HG03575 (cell line): ENCODE measurements around the gene SRPK2.
"Not testable (repeated sequence)": the region's sequence is repeated elsewhere in the genome, so short reads cannot be mapped to it uniquely, and the experiment has no call there.

ENCODE experiments used
- ATAC-seq: cut with Tn5 transposase; IDR thresholded peaks from one replicate; pipeline ENCODE4 v1.9.1; 2021; ENCODE audit not compliant: unreplicated experiment, insufficient number of reproducible peaks, low FRiP score; ENCODE audit errors: extremely low read depth

Gene SRPK2

GRCh38 chr7:105279688-105280007, 109.1 kb downstream of the SRPK2 start:
- ATAC-seq = no peak

- ATAC-seq = no peak
Measured at GRCh38 chr7:105278973-105279687, 109.6 kb downstream of the SRPK2 start.

GRCh38 chr7:105278565-105278964, 110.2 kb downstream of the SRPK2 start:
- no peak for ATAC-seq

- ATAC-seq = no peak
Measured at GRCh38 chr7:105277341-105277740, 111.4 kb downstream of the SRPK2 start.

- no peak for ATAC-seq
Measured at GRCh38 chr7:105270117-105270516, 118.6 kb downstream of the SRPK2 start.

DNA sequence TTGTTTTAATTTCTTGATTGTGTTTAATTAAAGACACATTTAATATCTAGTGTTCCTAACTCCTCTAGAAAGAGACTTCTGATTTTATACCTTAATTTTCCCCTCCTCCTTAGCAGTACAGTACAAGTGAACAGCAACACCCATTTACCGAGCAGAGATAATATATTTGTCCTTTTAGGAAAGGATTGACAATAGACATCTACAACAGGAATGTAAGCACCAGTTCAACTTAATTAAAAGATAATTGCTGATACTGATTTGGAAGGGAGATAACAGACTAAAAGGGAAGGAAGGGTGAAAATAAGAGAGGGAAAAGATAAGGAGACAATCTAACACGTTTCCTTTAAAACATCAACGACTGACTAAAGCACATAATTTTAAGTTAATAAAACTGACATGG, 119.3 kb downstream of the SRPK2 start:
- no peak for ATAC-seq

- no peak for ATAC-seq
Measured at GRCh38 chr7:105268511-105269392, 120.0 kb downstream of the SRPK2 start.

DNA sequence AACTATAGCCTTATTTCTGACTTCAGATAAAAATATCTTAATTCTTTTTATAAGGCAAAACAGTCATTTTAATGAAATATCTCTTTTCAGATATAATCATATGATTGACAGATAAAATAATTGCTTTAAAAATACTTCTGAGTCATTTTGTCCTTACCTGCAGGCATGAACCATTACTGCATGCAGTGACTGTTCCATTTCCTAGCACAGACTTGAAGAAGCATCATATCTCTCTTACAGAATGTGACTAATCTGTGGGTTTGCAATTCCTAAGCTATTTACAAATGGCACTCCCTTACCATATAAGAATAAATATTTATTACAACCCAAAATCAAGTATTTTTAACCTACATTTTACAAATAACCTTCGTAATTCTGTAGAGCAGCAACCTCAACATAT, 120.7 kb downstream of the SRPK2 start:
- ATAC-seq = no peak

- ATAC-seq = no peak
Measured at GRCh38 chr7:105267244-105267643, 121.5 kb downstream of the SRPK2 start.

DNA sequence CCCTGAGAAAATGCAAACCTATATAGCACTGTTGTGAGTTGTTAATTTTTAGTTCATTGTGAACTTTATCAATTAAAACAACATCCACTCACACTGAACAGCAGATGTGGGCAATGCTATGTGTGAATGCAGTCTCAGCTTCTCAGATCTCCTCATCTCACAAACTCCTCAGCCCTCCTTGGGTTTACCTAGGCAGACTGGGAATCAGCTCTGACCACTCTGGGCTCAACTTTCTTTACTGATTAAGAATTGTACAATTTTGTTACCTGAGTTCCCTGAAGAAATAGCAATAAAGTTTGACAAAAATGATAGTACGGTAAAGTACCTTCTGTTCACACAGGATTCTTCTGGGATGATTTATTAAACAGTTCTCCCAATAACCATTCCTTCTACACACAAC, 124.0 kb downstream of the SRPK2 start:
- ATAC-seq = no peak

GRCh38 chr7:105261689-105262088, 127.0 kb downstream of the SRPK2 start:
- ATAC-seq = no peak

DNA sequence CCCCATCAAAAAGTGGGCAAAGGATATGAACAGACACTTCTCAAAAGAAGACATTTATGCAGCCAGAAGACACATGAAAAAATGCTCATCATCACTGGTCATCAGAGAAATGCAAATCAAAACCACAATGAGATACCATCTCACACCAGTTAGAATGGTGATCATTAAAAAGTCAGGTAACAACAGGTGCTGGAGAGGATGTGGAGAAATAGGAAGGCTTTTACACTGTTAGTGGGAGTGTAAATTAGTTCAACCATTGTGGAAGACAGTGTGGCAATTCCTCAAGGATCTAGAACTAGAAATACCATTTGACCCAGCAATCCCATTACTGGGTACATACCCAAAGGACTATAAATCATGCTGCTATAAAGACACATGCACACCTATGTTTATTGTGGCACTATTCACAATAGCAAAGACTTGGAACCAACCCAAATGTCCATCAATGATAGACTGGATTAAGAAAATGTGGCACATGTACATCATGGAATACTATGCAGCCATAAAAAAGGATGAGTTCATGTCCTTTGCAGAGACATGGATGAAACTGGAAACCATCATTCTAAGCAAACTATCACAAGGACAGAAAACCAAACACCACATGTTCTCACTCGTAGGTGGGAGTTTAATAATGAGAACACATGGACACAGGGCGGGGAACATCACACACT, 128.4 kb downstream of the SRPK2 start:
- ATAC-seq = not testable (repeated sequence)

- ATAC-seq = not testable (repeated sequence)
Measured at GRCh38 chr7:105258919-105259318, 129.8 kb downstream of the SRPK2 start.

DNA sequence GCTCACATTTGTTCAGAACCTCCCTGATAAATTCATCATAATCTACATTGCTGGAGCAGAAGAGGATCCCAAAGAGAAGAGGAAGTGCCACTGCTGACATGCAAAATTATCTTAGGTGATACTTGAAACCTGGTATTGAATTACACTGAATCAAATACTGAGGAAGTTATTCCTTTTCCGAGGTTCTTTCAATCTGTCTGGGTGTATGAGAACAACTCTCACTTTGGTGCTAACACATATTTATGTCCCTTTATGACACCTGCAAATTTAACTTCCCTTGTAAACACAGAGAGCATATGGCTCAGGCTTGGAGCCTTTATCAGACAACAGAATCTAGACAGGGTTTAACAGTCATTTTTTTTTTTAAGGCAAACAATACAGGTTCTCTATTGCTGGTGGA, 131.4 kb downstream of the SRPK2 start:
- no peak for ATAC-seq

DNA sequence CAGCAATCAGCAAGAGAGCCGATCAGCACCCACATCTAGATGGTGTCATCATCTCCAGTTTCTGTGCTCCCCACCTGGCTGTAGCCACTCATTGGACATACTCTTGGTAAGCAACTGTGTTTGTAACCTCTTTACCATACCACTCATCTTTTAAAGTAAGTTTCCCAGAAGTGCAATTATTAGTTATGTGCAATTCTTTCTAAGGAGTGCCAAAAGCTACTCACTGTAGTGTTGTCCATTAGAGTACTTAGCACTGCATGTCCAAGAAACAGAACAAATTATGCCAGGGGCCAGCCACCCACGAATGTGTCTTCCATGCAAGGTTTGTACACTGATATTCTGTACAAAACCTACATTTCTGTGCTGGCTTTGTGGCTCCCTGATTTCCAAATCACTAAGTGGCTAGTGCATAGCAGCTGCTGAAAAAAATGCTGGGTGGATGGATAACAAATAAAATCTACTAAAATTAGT, 131.9 kb downstream of the SRPK2 start:
- ATAC-seq = no peak

DNA sequence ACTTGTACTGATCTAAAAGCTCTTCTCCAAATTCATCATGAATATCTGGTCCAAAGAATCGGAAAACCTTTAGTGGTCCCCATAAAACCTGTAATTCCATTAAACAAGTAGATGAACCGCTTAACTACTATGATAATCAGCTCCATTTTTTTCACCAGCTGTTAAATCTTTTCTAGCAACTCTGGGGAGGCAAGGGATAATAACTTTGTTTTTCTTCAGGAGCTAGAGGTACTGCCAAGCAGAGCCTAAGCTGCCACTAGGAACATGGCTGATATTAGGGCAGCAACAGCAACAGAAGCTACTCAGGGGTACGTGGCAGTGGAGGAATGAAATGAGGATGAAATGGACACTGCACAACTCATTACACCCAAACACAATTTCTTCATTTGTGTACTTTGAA, 138.0 kb downstream of the SRPK2 start:
- ATAC-seq = no peak

- ATAC-seq = no peak
Measured at GRCh38 chr7:105250239-105250638, 138.5 kb downstream of the SRPK2 start.

GRCh38 chr7:105249216-105249615, 139.5 kb downstream of the SRPK2 start:
- ATAC-seq = no peak

DNA sequence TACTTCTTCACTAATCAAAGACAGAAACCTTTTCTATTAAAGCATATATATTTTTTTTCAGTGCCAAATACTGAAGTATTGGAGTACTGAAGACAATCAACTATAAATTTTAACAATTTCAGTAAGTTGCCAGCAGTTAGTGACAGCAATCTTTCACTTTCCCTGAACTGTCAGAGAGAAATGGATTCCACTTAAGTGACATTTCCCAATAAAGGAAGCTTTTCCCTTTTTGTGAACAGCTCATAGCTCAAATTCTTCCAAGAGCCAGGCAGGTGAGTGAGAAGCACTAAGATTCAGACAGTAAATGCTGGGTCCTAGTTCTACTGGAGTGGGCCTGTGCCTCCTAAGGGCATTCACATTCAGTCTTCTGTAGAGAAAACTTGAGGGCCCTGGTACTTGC, 142.0 kb downstream of the SRPK2 start:
- ATAC-seq = no peak

- ATAC-seq = no peak
Measured at GRCh38 chr7:105246256-105246655, 142.5 kb downstream of the SRPK2 start.
